Stimulated activated CD8-positive, alpha-beta memory T cell treated with anti-CD3 and anti-CD28 coated beads, Interleukin-2, amount 100 ng/mL, for 48 hours (primary cell): Measurements from ENCODE around the gene TEX261.

Experiments used
- DNase-seq, 2 donors: peaks; one replicate each; pipeline ENCODE4 v3.0.0-alpha.2; 2020; ENCODE audit warnings: low read depth in 2 of 2

Gene TEX261

GRCh38 chr2:70959851-70960832, 34.5 kb downstream of the TEX261 start:
- DNase-seq, result no peak

DNA sequence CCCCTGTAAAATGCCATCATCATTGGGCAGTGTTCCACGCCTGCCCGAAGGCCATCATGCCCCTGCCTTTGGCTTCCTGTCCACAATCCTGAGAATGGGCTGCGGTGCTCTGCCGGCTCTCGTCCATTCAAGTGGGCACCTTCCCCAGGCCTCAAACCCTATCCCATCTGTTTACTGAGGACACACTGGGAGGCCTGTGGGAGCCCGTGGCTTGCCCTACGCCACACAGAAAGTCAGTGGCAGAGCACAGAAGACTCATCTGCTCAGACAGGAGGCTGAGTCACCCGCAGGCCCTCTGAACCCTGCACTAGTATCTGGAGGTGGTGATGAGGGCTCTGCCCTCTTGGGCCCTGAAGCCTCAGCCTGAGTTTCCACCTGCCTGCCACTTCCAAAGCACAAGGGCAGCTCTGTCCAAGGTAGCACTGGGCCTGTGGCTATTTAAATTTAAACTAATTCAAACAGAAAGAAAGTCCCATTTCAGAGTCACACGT, 35.4 kb downstream of the TEX261 start:
- DNase-seq, result no peak

DNA sequence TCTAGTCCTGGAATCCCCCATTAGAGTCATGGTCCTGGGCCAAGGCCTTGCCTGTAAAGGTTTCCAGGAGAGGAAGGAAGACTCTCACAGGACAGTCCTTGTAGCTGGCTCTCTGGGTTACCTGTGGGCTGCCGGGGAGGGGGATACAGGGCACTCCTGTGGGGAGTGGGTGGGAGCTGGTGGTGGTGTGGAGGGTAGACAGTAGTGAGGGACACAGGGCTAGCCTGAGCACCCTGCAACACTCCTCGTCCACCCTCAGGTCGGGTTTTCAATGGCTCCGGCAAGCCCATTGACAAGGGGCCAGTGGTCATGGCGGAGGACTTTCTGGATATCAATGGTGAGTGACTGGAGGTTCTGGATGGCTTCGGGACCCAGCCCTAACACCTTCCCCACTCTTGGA, 35.9 kb downstream of the TEX261 start:
- no peak for DNase-seq

DNA sequence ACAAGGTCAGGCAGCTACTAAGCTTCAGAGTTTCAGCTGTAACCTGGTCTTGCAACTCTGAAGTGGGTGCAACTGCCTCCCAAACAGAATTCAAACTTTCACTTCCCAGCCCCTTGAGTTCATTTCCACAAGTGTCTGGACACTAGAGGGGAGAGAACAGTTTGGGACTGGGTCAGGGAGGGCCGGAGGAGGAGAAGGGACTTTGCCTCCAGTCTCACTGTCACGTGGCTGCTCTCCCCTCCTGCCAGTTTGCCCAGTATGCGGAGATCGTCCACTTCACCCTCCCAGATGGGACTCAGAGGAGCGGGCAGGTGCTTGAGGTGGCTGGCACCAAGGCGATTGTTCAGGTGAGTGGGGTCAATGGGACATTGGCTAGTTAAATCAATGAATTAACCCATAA, 36.9 kb downstream of the TEX261 start:
- DNase-seq, result no peak

DNA sequence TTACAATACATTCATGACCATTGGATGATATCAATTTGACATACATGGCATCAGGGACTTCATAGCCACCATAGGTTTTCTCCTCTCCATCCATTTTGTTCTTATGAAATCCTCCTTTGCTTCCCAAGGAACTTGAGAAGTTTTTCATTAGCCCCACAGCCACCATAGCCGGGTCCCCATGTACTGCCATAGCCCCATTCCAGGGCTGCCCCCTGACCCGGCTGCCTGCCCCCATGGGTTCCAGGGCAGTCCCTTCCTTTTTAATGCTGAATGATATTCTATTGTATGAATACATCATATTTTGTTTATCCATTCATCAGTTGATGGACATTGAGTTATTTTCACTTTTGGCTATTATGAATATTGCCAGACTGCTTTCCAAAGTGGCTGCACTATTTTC, 38.5 kb downstream of the TEX261 start:
- no peak for DNase-seq

GRCh38 chr2:70954886-70955285, 39.8 kb downstream of the TEX261 start:
- DNase-seq, result no peak

DNA sequence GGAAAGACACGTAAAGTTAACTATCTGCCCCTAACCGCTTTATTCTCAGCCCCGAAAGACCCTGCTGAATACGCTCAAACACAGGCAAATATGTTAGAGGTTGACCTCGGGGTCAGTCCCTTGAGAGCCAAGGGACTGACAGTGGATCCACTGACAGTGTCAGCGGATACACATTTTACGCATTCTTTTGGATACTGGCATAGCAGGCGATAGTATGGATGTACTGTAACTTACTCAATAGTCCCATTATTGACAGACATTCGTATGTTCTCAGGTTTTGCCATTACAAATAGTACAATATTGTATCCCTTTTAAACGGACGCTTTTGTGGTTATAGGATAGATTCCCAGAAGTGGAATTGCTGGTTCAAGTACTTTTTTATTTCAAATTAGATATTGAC, 45.6 kb downstream of the TEX261 start:
- DNase-seq, result no peak

DNA sequence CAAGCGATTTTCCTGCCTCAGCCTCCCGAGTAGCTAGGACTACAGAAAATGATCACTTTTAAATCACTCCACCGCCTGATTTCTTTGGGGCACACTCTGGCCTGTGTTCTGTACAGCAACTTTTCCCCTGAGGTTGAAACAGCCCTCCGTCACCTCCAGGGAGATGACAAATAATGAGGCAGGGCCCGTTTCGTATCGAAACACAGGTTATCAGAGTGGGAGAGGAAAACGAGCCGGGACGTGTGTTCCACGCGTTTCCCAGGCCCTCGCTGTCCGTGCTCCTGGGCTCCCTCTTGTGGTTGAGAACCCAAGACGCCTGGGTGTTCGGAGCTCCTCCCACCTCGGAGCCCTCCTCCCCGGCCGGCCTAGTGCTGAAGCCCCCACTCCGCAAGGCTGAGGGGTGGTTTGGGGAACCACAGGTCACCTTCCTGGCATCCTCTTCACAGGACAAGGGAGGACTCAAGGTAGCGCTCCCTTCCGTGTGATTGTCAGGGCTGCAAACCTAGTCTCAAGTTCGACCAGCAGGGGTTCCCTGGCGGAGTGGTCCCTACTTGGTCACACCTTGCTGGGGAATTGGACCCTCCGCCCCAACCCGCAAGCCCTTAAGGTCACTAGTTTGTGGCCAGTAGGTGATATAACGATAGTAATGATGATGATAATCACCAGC, 46.2 kb downstream of the TEX261 start:
- DNase-seq, result peak; percentile 62 to 64

DNA sequence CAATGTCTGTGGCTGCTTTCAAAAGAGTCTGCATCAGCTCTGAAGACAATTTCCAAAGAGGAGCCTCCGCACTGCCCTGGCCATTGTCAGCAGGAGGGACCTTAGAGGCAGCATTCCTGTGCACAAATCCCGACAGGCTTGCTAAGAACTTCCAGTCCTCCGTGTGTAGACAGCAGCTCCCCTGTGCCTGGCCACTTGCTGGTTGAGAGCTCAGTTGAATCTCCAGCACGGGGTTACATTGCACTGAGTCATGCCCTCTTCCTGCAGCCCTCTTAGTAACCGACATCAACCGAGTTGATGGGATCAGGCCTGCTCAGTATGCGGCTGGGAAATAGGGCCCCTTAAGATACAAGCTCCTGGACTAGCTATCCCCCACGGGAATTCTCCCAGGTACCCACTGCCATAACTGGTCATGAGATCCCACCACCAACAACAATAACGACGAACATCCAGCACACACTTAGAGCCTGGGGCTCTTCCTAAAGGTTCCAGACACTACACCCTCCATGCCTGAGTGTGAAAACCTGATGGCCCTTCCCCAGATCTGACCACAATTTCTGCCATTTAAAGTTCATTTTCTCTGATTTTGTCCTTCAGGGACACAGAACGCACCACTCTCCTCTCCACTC, 47.0 kb downstream of the TEX261 start:
- no peak for DNase-seq

DNA sequence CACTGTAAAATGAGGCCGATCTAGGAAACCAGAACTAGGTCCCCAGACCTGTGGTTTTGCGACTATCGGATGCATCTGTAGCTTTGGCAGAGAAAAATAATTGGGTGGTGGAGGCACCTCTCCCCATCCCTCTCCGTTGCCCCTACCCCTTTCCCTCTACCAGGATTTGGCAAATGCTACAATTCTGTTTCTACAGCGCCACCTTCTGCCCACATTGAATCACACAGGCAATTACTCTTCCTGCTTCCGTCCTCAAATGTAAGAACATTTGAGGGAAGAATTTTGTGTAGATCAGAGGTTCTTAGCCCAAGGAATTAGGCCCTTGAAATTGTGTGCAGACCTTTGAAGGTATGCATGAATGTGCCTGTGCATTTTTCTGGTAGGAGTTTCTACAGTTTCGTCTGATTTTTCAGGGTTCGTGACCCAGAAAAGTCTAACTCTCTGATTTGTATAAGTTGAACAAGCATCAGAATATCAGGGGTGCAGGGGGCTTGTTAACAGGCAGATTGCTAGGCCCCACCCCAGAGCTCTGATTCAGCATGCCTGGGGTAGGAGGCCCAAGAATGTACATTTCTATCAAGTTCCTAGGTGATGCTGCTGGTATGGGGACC, 47.7 kb downstream of the TEX261 start:
- peak in 1 of 2 donors; percentile 12 for DNase-seq

GRCh38 chr2:70944111-70944690, 50.5 kb downstream of the TEX261 start:
- no peak for DNase-seq

- no peak for DNase-seq
These were observed 51.3 kb downstream of the TEX261 start for GRCh38 chr2:70943205-70943871.

- no peak for DNase-seq
These were observed 52.1 kb downstream of the TEX261 start for GRCh38 chr2:70942396-70943204.

DNA sequence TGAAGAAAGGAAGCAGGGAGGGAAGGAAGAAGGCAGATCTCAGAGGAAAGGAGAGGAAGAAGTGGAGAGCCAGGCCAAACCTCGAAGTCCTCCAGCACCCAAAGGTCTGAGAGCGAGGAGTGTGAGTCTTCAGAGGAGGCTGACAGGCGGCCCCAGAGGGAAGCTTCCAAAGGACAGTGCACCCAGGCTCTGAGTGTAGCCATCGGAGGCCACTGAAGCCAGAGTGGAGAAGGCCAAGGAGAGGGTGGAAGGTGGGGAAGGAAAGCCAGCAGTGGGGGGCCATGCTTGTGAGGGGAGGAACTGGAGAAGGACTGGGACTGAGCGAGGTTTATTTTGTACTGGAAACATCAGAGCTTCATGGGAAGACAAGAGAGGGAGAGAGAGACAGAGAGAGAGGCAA, 53.0 kb downstream of the TEX261 start:
- no peak for DNase-seq

GRCh38 chr2:70941186-70941585, 53.5 kb downstream of the TEX261 start:
- DNase-seq, result no peak

DNA sequence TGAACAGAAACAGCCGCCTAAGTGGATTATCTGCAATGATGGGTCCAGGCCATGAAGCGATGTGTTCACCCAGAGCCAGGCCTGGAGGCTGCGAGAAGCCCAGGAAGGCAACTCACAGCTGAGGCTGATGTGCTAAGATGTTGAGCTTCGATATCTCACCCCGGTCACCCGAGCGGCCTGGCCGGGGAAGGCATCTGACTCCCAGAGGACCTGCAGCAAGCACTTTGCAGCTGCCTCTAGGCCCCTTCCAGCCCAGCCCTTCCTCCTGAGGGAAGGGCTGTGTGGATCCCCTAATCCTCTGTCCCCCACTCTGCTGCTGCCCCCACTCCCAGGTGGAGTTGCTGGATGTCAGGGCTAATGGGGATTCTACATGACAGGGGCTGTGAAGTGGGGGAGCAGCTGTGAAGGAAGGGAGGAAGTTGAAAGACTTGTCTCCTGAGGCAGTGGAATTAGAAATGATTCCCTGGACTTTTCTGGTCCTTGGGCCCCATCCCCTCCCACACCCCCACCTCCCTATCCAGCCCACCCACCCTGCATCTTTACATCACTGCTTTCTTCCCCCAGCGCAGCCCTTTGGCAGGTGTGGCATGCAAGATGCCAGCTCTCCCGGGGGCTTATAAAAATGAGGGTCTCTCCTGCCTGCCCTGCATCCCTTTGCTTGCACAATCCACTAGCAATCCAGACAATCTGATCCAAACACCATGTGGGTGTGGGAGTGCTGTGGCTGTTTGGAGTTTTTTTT, 54.7 kb downstream of the TEX261 start:
- no peak for DNase-seq

DNA sequence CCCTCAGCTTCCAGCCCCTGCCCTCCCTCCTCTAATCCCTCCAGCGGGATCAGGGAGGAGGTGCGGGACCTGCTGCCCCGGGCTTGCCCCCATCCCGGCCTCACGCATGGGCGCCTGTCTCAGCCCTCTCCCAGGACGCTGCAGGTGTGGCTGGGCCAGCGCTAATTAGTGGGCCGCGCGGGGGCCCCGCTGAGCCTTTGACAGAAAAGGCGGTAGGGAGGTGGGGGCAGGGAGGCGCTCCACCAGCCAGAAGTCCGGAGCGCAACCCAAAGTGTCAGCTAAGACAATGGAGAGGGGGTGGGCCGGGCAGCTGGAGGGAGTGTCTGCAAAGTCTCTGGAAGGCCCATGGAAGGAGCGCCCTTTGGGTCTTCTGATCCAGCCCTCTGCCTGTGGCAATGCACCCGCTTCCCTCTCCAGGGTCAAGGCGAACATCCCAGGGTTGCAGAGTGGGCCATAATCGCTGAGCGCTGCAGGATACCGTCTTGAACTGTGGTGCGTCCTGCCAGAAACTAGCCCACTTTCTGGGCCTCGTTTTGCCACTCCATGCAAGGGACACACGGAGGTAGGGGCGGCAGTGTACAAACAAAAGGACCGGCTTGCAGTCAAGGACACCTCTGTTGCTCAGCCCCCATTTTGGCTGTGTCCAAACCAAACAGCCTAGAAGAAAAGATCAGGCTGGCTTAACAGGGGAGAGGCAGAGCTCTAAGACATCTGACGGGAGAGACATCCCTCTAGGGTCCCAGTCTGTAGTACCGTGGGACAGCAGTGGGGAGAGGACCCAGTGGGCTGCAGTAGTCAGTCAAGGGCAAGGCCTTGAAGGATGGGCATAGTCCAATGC, 55.5 kb downstream of the TEX261 start:
- no peak for DNase-seq

DNA sequence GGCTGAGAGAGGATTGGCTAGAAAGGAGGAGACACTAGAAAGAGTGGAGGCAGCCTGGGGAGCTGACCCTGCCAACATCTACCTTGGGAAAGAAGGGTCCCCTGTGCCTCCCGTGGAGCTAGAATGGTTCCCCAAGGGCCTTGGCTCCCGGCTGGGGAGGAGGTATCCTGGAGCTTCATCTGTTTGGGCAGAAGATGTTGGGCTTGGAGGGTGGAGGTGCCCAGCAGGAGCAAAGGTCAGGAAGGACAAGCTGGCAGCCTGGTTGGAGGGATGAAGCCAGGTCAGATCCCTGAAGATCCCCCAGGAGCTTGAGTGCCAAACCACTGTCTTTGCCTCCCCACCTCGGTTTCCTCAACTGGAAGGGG, 56.1 kb downstream of the TEX261 start:
- no peak for DNase-seq
